GM19351 (cell line): ENCODE measurements around the gene XRCC4.

ENCODE experiments used
- ATAC-seq: cut with Tn5 transposase; IDR thresholded peaks from one replicate; pipeline ENCODE4 v1.9.1; 2021; ENCODE audit warnings: mild to moderate bottlenecking, moderate library complexity; ENCODE audit not compliant: unreplicated experiment

Gene XRCC4

DNA sequence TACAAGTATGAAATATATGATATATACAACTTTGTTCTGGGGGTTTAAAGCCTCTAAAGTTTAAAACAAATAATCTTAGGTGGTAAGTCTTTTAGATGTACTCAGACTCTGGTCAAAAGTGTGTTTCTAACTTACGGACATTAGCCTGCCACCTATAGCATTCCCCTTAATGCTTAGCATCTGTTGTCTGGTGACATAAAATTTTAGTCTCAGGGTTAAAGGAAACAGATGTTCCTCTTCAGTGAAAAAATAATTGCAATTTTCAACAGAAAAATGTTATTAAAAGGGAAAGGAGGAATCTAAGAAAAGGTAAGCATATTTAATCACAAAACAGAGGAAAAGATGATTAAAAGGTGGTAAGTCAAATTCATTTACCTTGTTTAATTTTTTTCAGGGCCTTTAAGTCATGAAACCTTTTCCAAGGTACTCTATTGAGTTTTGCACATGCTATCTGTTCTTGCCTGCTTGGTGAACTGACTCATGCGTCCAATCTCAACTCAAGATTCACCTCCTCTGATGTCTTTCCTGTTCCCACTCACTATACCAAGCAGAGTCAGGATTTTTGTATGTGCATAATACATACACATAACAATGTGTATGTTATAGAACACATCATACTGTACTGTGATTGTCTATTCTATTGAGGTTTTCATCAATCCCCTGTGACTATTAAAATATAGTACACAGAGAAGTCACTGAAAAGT lies 8.1 kb upstream of the XRCC4 start:
- ATAC-seq = no peak

DNA sequence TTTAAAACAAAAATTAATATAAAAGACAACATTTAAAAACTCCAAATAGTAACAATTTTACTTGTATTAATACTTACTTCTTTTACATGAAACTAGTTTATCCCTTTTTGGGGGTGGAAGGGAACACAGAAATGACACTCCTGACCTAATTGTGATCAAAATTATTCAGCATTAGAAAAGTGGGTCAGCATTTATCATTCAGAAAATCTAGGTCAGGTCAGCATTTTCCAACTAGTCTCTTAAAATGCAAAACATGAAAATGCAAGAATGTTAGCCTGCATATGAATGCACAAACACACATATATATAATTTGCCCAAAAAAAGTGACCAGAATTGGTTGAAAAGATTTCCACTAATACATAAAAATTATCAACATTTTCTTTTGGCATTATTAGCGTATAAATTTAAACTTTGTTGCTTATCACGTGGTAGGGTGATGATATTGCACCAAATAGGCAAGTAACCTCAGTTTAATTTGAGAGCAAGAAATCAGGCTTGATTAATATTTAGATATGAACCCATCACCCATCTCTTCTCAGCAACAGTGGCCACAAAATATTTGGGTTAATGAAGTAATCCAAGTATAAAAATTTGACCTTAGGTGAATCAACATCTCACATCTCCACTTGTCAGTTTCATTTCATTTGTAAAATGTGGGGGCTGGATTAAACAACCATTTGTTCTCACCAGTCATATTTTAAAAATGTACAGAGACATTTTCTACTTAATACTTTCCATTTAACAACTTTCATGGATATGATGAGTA lies 5.9 kb upstream of the XRCC4 start:
- no peak for ATAC-seq

DNA sequence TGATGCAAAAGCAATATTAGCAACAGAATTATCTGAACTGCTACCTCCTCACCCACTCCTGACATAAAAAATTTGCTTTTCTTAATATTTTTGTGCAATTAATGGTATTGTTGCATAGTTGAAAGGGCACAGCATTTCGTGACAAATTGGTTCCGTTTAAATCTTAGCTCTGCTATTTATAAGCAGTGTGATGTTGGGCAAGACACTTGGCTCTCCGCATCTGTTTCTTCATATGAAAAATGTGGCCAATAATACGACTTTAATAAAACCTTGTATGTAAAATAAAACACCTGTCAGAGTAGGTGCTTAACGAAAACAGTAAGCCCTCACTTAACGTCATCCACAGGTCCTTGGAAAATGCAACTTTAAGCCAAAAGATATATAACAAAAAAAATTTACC lies 4.4 kb upstream of the XRCC4 start:
- ATAC-seq = no peak

DNA sequence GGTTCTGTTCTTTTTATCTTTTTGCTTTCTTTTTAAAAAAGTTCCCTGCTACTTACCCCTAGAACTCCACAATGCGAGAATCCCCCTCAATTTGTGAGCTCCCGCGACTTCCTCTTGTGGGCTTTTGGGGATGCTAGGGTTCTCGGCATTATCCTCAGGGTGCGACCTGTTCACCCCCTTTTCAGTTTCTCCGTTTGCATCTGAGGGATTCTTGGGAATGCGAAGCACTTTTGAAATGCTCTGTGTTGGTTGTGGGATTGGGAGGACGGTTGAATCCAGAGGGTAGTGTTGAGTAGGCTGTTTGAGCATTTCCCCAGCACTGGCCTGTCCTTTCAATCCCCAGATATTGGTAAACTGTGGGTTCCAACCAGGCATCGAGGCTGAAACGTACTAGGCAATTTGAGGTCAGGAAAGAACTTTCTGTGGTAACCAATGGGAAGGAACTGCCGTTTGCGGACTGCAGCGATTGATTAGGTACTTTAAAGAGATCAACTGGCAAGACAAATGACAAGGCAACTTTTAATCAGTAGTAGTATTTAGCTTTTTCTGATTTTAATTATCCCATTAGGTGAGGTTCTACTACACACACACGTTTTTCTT lies 415 bp downstream of the XRCC4 start:
- peak; percentile 5 for ATAC-seq

DNA sequence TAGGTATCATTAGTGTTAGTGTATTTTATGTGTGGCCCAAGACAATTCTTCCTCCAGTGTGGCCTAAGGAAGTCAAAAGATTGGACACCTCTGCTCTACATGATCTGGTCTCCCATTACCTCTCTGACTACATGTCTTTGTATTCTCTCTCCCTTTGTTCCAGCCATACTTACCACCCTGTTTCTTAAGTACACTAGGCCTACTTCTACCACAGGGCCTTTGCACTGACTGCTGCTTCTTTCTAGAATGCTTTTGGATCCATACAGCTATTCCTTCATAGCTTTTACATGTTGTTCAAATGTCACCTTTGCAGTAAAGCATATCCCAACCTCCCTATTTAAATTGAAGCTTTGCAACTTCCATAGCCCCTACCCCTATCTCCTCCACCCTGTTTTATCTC lies 5.4 kb downstream of the XRCC4 start:
- ATAC-seq = no peak

DNA sequence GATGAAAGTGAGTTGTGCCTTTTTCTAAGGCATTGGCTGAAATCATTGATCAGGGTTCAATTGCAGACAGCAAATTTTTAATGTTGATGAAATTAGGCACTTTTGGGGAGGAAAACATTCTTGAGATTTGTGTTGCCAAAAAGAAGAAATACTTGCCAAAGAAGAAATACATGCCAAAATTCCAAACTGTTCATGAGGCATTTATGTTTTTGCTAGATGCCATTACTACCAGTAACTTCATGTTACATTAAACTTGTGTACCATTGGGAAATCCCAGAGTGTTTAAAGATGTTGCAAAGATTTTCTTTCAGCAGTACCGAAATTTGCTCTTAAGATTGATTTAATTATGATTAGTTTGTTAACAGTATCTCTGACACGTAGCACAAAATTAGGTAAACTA lies 7.0 kb downstream of the XRCC4 start:
- no peak for ATAC-seq

DNA sequence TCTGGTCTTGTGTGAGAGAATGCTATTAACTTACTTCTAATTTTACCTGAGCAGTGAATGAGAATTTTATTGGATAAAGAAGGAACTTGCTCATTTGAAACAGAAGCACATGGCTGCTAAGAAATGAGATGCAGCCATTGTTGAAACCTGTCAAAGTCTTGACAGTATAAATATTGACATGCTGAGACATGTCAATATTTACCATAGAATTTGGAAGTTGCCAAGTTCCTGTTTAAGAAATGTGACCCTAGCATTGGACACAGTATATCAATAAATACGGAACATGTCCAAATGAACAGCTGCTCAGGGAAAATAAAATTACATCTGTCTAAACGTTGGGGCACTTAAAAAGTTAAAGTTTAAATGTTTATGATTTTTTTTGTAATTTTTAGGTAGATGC lies 7.8 kb downstream of the XRCC4 start:
- no peak for ATAC-seq

DNA sequence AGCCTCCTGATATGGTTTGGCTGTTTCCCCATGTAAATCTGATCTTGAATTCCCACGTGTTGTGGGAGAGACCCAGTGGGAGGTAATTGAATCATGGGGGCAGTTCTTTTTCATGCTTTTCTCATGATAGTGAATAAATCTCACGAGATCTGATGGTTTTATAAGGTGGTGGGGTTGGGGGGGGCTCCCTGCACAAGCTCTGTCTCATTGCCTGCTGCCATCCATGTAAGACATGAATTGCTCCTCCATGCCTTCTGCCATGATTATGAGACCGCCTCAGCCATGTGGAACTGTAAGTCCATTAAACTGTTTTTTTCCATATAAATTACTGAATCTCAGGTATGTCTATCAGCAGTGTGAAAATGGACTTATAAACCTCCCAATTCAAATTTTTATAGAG lies 12.8 kb downstream of the XRCC4 start:
- no peak for ATAC-seq

DNA sequence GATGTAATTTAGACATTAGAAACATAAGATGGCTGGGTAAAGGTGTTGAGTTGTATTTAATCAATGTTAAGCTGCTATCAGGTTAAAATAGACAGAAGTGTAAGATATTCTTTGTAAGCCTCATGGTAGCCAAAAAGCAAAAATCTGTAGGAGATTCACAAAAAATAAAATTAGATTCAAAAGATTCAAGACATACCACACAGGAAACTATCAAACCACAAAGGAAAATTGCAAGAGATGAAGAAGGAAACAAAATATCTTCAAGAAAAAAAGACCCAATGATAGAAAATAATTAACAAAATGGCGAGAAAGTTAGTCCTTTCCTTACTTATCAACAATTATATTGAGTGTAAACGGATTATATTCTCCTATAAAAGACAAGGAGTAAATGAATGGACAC lies 15.3 kb downstream of the XRCC4 start:
- ATAC-seq = no peak

DNA sequence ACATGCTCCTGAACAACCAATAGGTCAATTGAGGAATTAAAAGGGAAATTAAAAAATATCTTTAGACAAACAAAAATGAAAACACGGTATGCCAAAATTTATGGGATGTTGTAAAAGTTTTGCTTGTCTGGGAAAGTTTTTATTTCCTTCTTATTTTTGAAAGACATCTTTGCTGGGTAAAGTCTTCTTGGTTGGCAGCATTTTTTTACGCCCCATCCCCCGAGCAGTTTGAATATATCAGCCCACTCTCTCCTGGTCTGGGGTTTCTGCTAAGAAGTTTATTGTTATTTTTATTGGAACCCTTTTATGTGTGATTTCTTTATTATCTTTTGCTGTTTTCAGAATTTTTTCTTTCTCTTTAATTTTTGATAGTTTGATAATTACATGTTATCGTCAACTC lies 16.3 kb downstream of the XRCC4 start:
- ATAC-seq = no peak

DNA sequence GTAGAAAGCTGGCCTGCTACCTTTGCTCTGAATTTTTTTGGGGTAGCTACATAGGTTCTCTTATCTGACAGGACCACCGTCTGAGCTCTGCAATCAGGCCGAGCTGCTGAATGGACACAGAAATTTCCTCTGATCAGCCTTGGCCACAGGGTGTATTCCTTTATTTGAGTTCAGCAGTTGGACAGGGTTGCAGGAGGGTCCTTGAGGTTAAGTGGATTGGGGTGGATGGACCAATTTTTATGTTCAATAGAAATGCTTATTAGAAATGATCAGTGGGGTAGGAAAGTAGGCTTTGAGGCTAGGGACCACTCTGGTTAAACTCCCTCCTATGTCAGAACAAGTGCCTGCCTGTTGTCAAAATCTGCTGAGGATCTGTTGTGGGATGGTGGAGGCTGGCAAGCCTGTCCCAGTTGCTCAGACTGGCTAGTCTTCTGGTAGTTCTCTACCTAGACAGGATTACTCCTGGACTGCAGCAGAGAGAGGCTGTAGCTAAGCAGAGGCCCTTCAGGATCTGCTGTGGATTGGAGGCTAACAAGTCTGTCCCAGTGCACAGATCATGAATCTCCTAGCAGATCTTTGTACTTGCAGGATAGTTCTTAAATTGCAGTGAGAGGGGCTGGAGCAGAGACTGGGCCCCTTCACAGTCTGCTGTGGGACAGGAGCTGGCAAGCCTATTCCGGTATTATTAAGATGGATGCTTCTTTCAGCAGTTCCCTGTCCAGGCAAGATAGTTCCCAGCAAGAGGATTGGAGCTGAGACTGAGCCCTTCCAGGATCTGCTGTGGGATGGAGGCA lies 18.0 kb downstream of the XRCC4 start:
- no peak for ATAC-seq

DNA sequence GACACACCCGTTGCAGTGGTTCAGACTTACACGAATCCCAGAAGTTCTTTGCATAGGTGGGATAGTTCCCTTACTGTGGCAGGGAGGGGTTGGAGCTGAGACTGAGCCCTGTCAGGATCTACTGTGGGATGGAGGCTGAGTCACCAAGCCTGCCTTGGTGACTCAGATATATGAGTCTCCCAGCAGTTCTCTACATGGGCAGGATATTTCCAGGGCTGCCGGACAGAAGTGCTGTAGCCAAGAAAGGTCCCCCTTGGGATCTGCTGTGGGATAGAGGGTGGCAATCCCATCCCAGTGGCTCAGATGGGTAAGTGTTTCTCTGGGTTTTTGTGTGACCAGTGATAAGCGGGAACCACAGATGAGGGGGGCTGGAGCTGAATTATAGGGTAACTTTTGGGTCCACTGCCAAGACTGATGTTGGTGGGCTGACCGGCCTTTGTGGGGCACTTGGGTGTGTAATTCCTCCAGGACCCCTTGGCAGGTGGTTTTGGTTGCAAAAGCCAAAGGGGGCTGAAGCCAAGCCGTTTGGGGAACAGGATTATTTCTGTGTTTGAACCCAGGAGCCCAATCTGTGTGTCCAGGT lies 18.7 kb downstream of the XRCC4 start:
- ATAC-seq = no peak

DNA sequence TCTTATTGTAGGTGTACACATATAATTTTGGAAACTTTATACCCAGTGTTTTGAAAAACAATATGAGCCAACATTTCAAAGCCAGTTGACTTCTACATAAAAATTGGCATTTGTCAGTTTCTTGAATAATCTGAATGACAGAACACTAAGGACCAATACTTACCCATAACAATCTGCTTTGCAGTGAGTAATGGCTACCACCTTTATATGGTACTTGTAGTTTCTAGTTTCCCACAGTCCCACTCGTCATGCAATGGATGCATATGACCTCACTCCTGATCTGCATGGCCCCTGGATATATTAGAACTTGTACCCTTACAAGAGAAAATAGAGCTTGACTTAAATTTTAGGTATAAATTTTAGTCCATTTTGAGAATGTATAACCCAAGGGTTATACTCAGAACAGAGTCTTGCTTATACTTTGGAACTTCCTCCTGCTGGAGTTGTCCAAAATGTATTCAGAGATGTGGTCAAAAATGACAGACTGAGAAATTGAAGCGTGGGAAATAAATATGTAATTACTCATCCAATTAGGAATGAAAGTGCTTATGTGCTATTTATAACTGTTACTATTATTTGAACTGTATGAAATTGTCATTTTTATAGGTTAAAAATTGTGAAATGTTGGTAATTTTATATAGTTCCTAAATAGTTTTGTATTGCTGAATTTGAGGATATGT lies 19.5 kb downstream of the XRCC4 start:
- no peak for ATAC-seq

DNA sequence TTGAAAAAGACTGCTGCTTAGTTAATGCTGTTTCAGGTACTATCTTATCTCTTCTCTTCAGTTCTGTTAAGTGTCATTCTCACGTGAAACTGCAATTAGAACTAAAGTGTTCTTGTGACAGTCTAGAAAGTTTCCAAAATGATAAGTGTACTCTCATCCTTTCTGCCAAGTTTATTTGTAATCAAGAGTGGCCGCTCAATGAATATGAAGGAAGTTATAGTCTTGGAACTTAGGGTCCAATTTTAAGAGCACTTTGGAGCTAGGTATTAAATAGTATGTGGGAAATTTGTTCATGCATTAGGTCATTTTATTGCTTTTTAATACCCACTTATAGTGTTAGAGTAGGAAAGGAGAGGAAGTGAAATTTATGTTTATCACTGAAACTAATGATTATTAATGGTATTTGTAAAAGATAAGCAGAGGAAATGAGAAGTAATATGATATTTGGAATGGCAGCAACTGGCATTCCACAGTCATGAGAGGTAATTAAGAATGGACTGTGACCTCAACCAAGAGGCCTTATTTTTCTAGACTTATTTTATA lies 20.4 kb downstream of the XRCC4 start:
- peak; percentile 53 for ATAC-seq

DNA sequence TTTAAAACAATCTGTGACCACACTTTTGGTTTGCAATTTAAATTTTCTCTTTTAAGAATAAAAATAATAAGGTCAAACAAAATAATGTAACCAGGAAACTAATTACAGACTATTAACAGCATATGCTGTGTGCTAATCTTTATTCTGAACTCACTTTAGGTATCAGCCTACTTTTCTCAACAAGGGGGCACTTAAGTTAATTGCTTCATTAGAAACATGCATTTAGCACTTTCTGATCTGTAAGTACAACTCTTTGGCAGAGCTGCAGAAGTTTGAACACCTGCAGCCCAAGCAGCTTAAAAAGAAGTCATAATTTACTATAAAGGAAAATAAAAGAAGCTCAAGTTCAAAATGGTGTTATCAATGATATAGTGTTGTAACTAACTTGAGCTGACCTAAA lies 21.7 kb downstream of the XRCC4 start:
- ATAC-seq = no peak

DNA sequence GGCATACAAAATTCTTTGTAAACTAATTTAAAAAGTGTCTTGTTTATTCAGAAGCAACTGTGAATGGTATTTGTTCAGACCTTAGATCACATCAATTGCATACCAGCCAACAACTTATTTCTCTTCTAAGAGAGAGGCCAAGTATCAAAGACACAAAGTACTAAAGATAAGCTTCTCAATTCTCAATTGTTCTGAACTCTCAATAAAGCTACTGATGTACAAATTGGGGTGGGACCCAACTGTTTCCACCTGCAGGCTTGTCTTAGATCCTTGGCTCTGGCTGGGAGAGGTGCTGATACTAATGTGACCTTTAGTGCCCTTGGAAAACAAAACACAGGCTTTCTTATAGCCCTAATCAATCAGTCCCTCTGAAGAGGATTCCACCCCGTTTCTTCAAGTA lies 22.1 kb downstream of the XRCC4 start:
- ATAC-seq = no peak

DNA sequence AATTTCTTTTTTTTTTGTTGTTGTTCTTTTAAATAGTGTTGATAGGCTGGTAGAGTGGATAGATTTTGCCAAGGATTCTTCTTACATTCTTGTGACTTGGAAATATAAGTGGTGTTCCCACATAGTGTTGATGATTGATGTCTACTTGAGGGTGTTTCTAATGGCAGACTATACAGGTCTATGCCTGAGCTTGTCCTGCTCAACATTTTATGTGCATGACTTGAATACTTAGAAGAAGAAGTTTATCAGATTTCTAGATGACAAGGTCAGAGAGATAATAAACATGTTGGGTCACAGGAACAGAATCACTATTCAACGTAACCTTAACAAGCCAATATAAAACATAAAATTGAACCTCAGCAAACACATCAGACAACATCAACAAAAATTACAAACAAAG lies 24.2 kb downstream of the XRCC4 start:
- no peak for ATAC-seq

DNA sequence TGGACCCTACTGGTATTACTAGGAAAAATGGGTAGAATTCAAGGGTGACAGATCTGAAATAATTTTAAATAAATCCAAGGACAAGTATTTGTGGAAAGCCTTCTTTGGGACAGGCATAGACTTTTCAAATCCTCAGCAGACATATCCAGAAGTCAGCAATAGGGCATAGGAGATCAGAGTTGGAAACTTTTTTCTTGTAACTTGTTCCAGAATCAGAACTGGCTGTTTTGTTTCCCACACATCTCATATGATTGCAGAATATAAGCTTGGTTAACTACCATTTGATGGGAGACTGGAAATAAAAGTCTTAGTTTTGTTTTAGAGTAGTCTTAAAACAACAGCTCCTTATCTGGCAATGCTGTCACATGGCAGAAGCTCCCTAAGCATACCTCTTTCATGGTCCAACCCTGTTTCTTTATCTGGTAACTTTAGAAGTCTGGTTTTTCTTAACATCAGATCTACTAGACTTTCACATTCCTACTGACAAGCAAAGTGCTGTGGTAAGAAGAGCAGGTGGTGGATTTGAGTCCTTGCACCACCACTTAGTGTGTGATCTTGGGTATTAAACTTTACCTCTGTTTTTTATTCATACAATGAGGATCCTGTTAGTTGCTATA lies 25.1 kb downstream of the XRCC4 start:
- no peak for ATAC-seq

DNA sequence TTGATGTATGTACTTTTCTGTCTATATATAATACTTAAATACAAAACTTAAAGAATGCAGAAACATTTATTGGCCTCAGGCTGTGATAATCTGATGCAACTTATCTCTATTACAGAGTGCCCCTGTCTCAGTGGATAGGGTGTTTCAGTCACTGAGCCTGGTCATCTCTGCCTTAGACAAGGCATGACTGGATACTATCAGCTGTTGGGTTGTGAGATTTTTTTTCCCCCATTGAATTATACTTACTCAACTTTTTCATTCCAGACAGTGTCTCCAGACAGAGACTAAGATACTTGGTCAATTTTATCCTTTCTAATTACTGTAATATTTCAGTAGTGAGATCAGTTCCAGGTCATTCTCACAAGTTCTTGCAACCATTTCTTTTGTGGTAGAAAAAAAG lies 26.7 kb downstream of the XRCC4 start:
- no peak for ATAC-seq
